ENCODE data around the gene VASN.

Gene VASN

GRCh38 chr16:4387781-4388180 lies 16.1 kb downstream of the VASN start:
- no peak overlapping the region for H2BK120ac ChIP-seq (ENCODE audit: low read depth, low read length)
- peak overlapping the region; percentile 84 for H3K4ac ChIP-seq (ENCODE audit: low read length)
- no peak overlapping the region for H3K4me2 ChIP-seq (ENCODE audit: insufficient read depth, low read length, poor library complexity, severe bottlenecking)
- H3K27me3 ChIP-seq (ENCODE audit: control insufficient read depth in 3 of 3, insufficient read depth in 3 of 3, low read depth in 1 of 3, low read length in 3 of 3), result no peaks in the 10 kb centered on the region
- no peak for DNase-seq (ENCODE audit: low spot score)
- H3K9me3 ChIP-seq (replicated peaks in 1 of 2; ENCODE audit: control insufficient read depth in 2 of 2, insufficient read depth in 1 of 2, low read depth in 1 of 2, low read length in 2 of 2), result no peaks in the 10 kb centered on the region
- peak overlapping the region; percentile 73 for H2BK12ac ChIP-seq (ENCODE audit: low read length)
- no CpG with 5 or more reads among the region's 20 CpGs for WGBS, 2 donors (ENCODE audit: extremely low coverage in 2 of 2, insufficient read length in 2 of 2, insufficient replicate concordance in 1 of 2)
- H4K8ac ChIP-seq (ENCODE audit: low read depth, low read length), result no peak overlapping the region
- peaks cover 44 to 46% of the 10 kb centered on the region in 2 donors for H3K4me1 ChIP-seq (ENCODE audit: control insufficient read depth in 2 of 2, insufficient read depth in 1 of 2, low read depth in 1 of 2, low read length in 2 of 2)
- H3K14ac ChIP-seq (ENCODE audit: low read length), result no peak overlapping the region
- peak overlapping the region; percentile 65 for H3K23ac ChIP-seq (ENCODE audit: low read depth, low read length, poor library complexity)
- no peak overlapping the region for H3K4me3 ChIP-seq (ENCODE audit: low read length in 2 of 2)
- H3K36me3 ChIP-seq (replicated peaks in 1 of 2; ENCODE audit: control insufficient read depth in 2 of 2, insufficient read depth in 2 of 2, low read length in 2 of 2), result peaks cover 5 to 8% of the 10 kb centered on the region in 2 donors
- H3K79me1 ChIP-seq (ENCODE audit: low read depth, low read length), result peaks cover 9% of the 10 kb centered on the region
- H3K27ac ChIP-seq (replicated peaks; ENCODE audit: low read length), result no peak overlapping the region
- H2BK5ac ChIP-seq (ENCODE audit: low read length), result peak overlapping the region; percentile 83
- peak overlapping the region; percentile 89 for H2BK15ac ChIP-seq (ENCODE audit: low read length)
- no peak overlapping the region for H2AFZ ChIP-seq (ENCODE audit: low read length)
- H3K18ac ChIP-seq (ENCODE audit: low read length), result peak overlapping the region; percentile 85
- peak overlapping the region; percentile 85 for H4K91ac ChIP-seq (ENCODE audit: low read depth, low read length, poor library complexity)
- H3K9ac ChIP-seq (ENCODE audit: low read depth, low read length, poor library complexity), result peak overlapping the region; percentile 70
- peak overlapping the region; percentile 95 for H2AK5ac ChIP-seq (ENCODE audit: low read depth, low read length)

GRCh38 chr16:4388271-4389021 lies 16.8 kb downstream of the VASN start:
- no peak overlapping the region for H4K8ac ChIP-seq (ENCODE audit: low read depth, low read length)
- no peak overlapping the region for H3K9ac ChIP-seq (ENCODE audit: low read depth, low read length, poor library complexity)
- H3K27ac ChIP-seq (replicated peaks; ENCODE audit: low read length), result no peak overlapping the region
- no peak overlapping the region for H2AFZ ChIP-seq (ENCODE audit: low read length)
- no CpG with 5 or more reads among the region's 19 CpGs for WGBS, 2 donors (ENCODE audit: extremely low coverage in 2 of 2, insufficient read length in 2 of 2, insufficient replicate concordance in 1 of 2)
- H3K9me3 ChIP-seq (replicated peaks in 1 of 2; ENCODE audit: control insufficient read depth in 2 of 2, insufficient read depth in 1 of 2, low read depth in 1 of 2, low read length in 2 of 2), result no peaks in the 10 kb centered on the region
- no peak overlapping the region for H4K91ac ChIP-seq (ENCODE audit: low read depth, low read length, poor library complexity)
- H2BK120ac ChIP-seq (ENCODE audit: low read depth, low read length), result peak overlapping the region; percentile 99
- H3K79me1 ChIP-seq (ENCODE audit: low read depth, low read length), result peaks cover 9% of the 10 kb centered on the region
- no peak overlapping the region for H3K4me3 ChIP-seq (ENCODE audit: low read length in 2 of 2)
- peak overlapping the region; percentile 25 for H3K14ac ChIP-seq (ENCODE audit: low read length)
- H3K4me2 ChIP-seq (ENCODE audit: insufficient read depth, low read length, poor library complexity, severe bottlenecking), result no peak overlapping the region
- H2AK5ac ChIP-seq (ENCODE audit: low read depth, low read length), result peak overlapping the region; percentile 95
- peaks cover 47 to 53% of the 10 kb centered on the region in 2 donors for H3K4me1 ChIP-seq (ENCODE audit: control insufficient read depth in 2 of 2, insufficient read depth in 1 of 2, low read depth in 1 of 2, low read length in 2 of 2)
- H3K36me3 ChIP-seq (replicated peaks in 1 of 2; ENCODE audit: control insufficient read depth in 2 of 2, insufficient read depth in 2 of 2, low read length in 2 of 2), result peaks cover 1 to 7% of the 10 kb centered on the region in 2 donors
- H2BK12ac ChIP-seq (ENCODE audit: low read length), result peak overlapping the region; percentile 46
- H3K27me3 ChIP-seq (ENCODE audit: control insufficient read depth in 3 of 3, insufficient read depth in 3 of 3, low read depth in 1 of 3, low read length in 3 of 3), result no peaks in the 10 kb centered on the region
- H2BK5ac ChIP-seq (ENCODE audit: low read length), result peak overlapping the region; percentile 83
- no peak for DNase-seq (ENCODE audit: low spot score)
- H3K18ac ChIP-seq (ENCODE audit: low read length), result peak overlapping the region; percentile 87
- H2BK15ac ChIP-seq (ENCODE audit: low read length), result peak overlapping the region; percentile 97
- H3K4ac ChIP-seq (ENCODE audit: low read length), result peak overlapping the region; percentile 93
- H3K23ac ChIP-seq (ENCODE audit: low read depth, low read length, poor library complexity), result peak overlapping the region; percentile 85

GRCh38 chr16:4389051-4389955 lies 17.7 kb downstream of the VASN start:
- peak overlapping the region; percentile 97 for H2BK15ac ChIP-seq (ENCODE audit: low read length)
- H4K8ac ChIP-seq (ENCODE audit: low read depth, low read length), result no peak overlapping the region
- no peak overlapping the region for H3K4me3 ChIP-seq (ENCODE audit: low read length in 2 of 2)
- no peaks in the 10 kb centered on the region for H3K27me3 ChIP-seq (ENCODE audit: control insufficient read depth in 3 of 3, insufficient read depth in 3 of 3, low read depth in 1 of 3, low read length in 3 of 3)
- H2AK5ac ChIP-seq (ENCODE audit: low read depth, low read length), result peak overlapping the region; percentile 95
- H2AFZ ChIP-seq (ENCODE audit: low read length), result peak overlapping the region; percentile 42
- peak overlapping the region; percentile 85 for H3K23ac ChIP-seq (ENCODE audit: low read depth, low read length, poor library complexity)
- H3K4ac ChIP-seq (ENCODE audit: low read length), result peak overlapping the region; percentile 93
- no peak for DNase-seq (ENCODE audit: low spot score)
- no peak overlapping the region for H3K4me2 ChIP-seq (ENCODE audit: insufficient read depth, low read length, poor library complexity, severe bottlenecking)
- WGBS, 2 donors (ENCODE audit: extremely low coverage in 2 of 2, insufficient read length in 2 of 2, insufficient replicate concordance in 1 of 2), result no CpG with 5 or more reads among the region's 27 CpGs
- peak overlapping the region; percentile 46 for H2BK12ac ChIP-seq (ENCODE audit: low read length)
- no peak overlapping the region for H4K91ac ChIP-seq (ENCODE audit: low read depth, low read length, poor library complexity)
- peak overlapping the region; percentile 36 for H3K27ac ChIP-seq (replicated peaks; ENCODE audit: low read length)
- no peak overlapping the region for H3K9ac ChIP-seq (ENCODE audit: low read depth, low read length, poor library complexity)
- H2BK5ac ChIP-seq (ENCODE audit: low read length), result peak overlapping the region; percentile 83
- H3K36me3 ChIP-seq (replicated peaks in 1 of 2; ENCODE audit: control insufficient read depth in 2 of 2, insufficient read depth in 2 of 2, low read length in 2 of 2), result peaks cover 0 to 1% of the 10 kb centered on the region in 2 donors
- peak overlapping the region; percentile 25 for H3K14ac ChIP-seq (ENCODE audit: low read length)
- peaks cover 8% of the 10 kb centered on the region for H3K79me1 ChIP-seq (ENCODE audit: low read depth, low read length)
- peaks cover 47 to 53% of the 10 kb centered on the region in 2 donors for H3K4me1 ChIP-seq (ENCODE audit: control insufficient read depth in 2 of 2, insufficient read depth in 1 of 2, low read depth in 1 of 2, low read length in 2 of 2)
- peak overlapping the region; percentile 99 for H2BK120ac ChIP-seq (ENCODE audit: low read depth, low read length)
- no peaks in the 10 kb centered on the region for H3K9me3 ChIP-seq (replicated peaks in 1 of 2; ENCODE audit: control insufficient read depth in 2 of 2, insufficient read depth in 1 of 2, low read depth in 1 of 2, low read length in 2 of 2)
- H3K18ac ChIP-seq (ENCODE audit: low read length), result peak overlapping the region; percentile 87
